A549 (cell line): ENCODE measurements around the gene XCR1. TPM values are rescaled to one million over a fixed set of nuclear protein-coding genes. Genes with fewer than 3 reads are reported as not detected.
"Not testable (repeated sequence)": the region's sequence is repeated elsewhere in the genome, so short reads cannot be mapped to it uniquely, and the experiment has no call there.

ENCODE experiments used
- ATAC-seq, 2 experiments: fragments of 200-7000 bp in 1 of 2; fragments of >200 bp in 1 of 2; cut with Nextera tagmentation in 1 of 2; cut with Tn5 transposase in 1 of 2; 3 replicates each; pipeline versions ENCODE4 v1.8.0 to v1.9.1; 2018 to 2020; ENCODE audit warnings: mild to moderate bottlenecking in 1 of 2, moderate library complexity in 1 of 2
- CTCF ChIA-PET: fragments of 300-600 bp; sonication (Branson Sonifier 250); formaldehyde crosslinking; extraction: SDS; loops from one replicate; lab custom pipeline; 2021; ENCODE audit warnings: antibody characterized with exemption, inconsistent platforms; lab: Yijun Ruan, JAX
- POLR2A ChIA-PET: fragments of 350-600 bp; formaldehyde crosslinking; extraction: SDS; loops from one replicate; lab custom pipeline; 2021; ENCODE audit warnings: antibody characterized with exemption, inconsistent platforms; lab: Yijun Ruan, JAX
- DNase-seq, 2 experiments: peaks; one replicate each; pipeline versions ENCODE4 v3.0.0 to v3.0.0-alpha.2; 2011 to 2016; ENCODE audit warnings: low read depth in 1 of 2, low spot score in 1 of 2
- FAIRE-seq: peaks from 2 replicates; lab custom pipeline; 2011; peaks lifted over from hg19 to GRCh38; lab: Jason Lieb, UNC
- H3K27ac ChIP-seq, 2 experiments: fragments of >200 bp; sonication (Bioruptor Twin); formaldehyde crosslinking; 3 replicates each; pipeline ENCODE4 v1.5.1; 2016 to 2017
- H3K4me1 ChIP-seq: fragments of >200 bp; sonication (Bioruptor Twin); formaldehyde crosslinking; 3 replicates; pipeline ENCODE4 v1.6.1; 2016
- H3K4me2 ChIP-seq: fragments of >200 bp; sonication (Bioruptor Twin); formaldehyde crosslinking; 3 replicates; pipeline ENCODE4 v1.6.1; 2016
- H3K4me3 ChIP-seq: fragments of >200 bp; sonication (Bioruptor Twin); formaldehyde crosslinking; 3 replicates; pipeline ENCODE4 v1.5.1; 2016
- H3K9me3 ChIP-seq: fragments of >200 bp; sonication (Bioruptor Twin); formaldehyde crosslinking; 3 replicates; pipeline ENCODE4 v1.6.1; 2016
- BHLHE40 ChIP-seq: IDR thresholded peaks from 2 replicates; pipeline ENCODE4 v1.6.1; 2012; ENCODE audit warnings: low read depth, low read length, inconsistent platforms
- CEBPB ChIP-seq, 2 experiments: fragments of >200 bp in 1 of 2; sonication (Bioruptor Twin) in 1 of 2; formaldehyde crosslinking in 1 of 2; IDR thresholded peaks; 2 replicates each; pipeline ENCODE4 v1.6.1; 2012 to 2016
- CHD4 ChIP-seq: fragments of 200-600 bp; sonication (generic); IDR thresholded peaks from 2 replicates; pipeline ENCODE4 v1.6.1; 2016; ENCODE audit warnings: antibody characterized with exemption, mild to moderate bottlenecking, borderline replicate concordance
- EHF ChIP-seq: fragments of 250-450 bp; sonication (Bioruptor Pico); IDR thresholded peaks from 2 replicates; pipeline ENCODE4 v1.5.0; 2020; ENCODE audit warnings: mild to moderate bottlenecking
- HDAC2 ChIP-seq: fragments of 200-600 bp; sonication (generic); IDR thresholded peaks from 2 replicates; pipeline ENCODE4 v1.6.1; 2016
- HEYL ChIP-seq: fragments of 250-450 bp; sonication (Bioruptor Pico); IDR thresholded peaks from 2 replicates; pipeline ENCODE4 v1.8.0; 2021; ENCODE audit warnings: mild to moderate bottlenecking, moderate library complexity
- HOXB13 ChIP-seq: fragments of 250-450 bp; sonication (Bioruptor Pico); IDR thresholded peaks from 2 replicates; pipeline ENCODE4 v1.5.0; 2020; ENCODE audit warnings: low read depth, mild to moderate bottlenecking, moderate library complexity
- HOXB5 ChIP-seq: fragments of 250-450 bp; sonication (Bioruptor Pico); IDR thresholded peaks from 2 replicates; pipeline ENCODE4 v1.5.0; 2020; ENCODE audit warnings: mild to moderate bottlenecking, moderate library complexity
- KDM5A ChIP-seq: fragments of 200-600 bp; sonication (generic); IDR thresholded peaks from 2 replicates; pipeline ENCODE4 v1.6.1; 2016; ENCODE audit warnings: antibody characterized with exemption, mild to moderate bottlenecking
- MAFK ChIP-seq: fragments of 450-650 bp; IDR thresholded peaks from 2 replicates; pipeline ENCODE4 v1.6.1; 2014; ENCODE audit not compliant: partially characterized antibody
- NFE2L2 ChIP-seq: fragments of 150-350 bp; conservative IDR thresholded peaks from 2 replicates; pipeline ENCODE4 v1.6.1; 2014; ENCODE audit warnings: low read length
- RCOR1 ChIP-seq: fragments of 150-350 bp; IDR thresholded peaks from 2 replicates; pipeline ENCODE4 v1.6.1; 2014; ENCODE audit warnings: antibody characterized with exemption, low read length, low read depth
- RNF2 ChIP-seq: fragments of 200-600 bp; sonication (generic); IDR thresholded peaks from 2 replicates; pipeline ENCODE4 v1.6.1; 2016; ENCODE audit warnings: low read depth, mild to moderate bottlenecking, antibody characterized with exemption, moderate library complexity, borderline replicate concordance
- SMC3 ChIP-seq: fragments of >200 bp; sonication (Bioruptor Twin); formaldehyde crosslinking; IDR thresholded peaks from 3 replicates; pipeline ENCODE4 v1.6.1; 2018; ENCODE audit warnings: inconsistent platforms
- TP53 ChIP-seq: fragments of 250-450 bp; sonication (Bioruptor Pico); IDR thresholded peaks from 2 replicates; pipeline ENCODE4 v1.5.0; 2021; ENCODE audit warnings: mild to moderate bottlenecking, moderate library complexity
- ZSCAN20 ChIP-seq: fragments of 250-450 bp; sonication (Bioruptor Pico); IDR thresholded peaks from 2 replicates; pipeline ENCODE4 v1.8.0; 2022; ENCODE audit warnings: mild to moderate bottlenecking, moderate library complexity
- WGBS: methylation state at CpG from one replicate; pipeline ENCODE4 v1.1.6; 2017; ENCODE audit errors: missing lambda C conversion rate; 5-methylcytosine and 5-hydroxymethylcytosine counted together
- polyA plus RNA-seq, 4 experiments: library from polyadenylated mRNA; depleted of rRNA in 3 of 4; stranded (reverse); fragments of >200 nt; fragmentation: RNase III in 1 of 4; extraction: RNeasy Plus Mini Kit Qiagen cat#74134 plus additional on column Dnase treatment in 1 of 4; gene quantifications; 2 replicates in 3 of 4; 3 replicates in 1 of 4; pipeline ENCODE4 v1.2.3, GENCODE V29; 2011 to 2017
- TF ChIP-seq, protein P1 (sequence below): fragments of 150-350 bp; IDR thresholded peaks from 2 replicates; pipeline ENCODE4 v1.6.1; 2014; ENCODE audit warnings: low read depth, mild to moderate bottlenecking, low read length
- TF ChIP-seq, protein P2 (sequence below): fragments of >200 bp; sonication (Bioruptor Twin); formaldehyde crosslinking; IDR thresholded peaks from 3 replicates; pipeline ENCODE4 v1.6.1; 2016
- TF ChIP-seq, protein P3 (sequence below): fragments of 450-650 bp; IDR thresholded peaks from 2 replicates; pipeline ENCODE4 v1.6.1; 2014; ENCODE audit warnings: antibody characterized with exemption
- TF ChIP-seq, protein P4 (sequence below): fragments of 250-450 bp; sonication (Bioruptor Pico); IDR thresholded peaks from 2 replicates; pipeline ENCODE4 v1.5.0; 2020; ENCODE audit warnings: low read depth, mild to moderate bottlenecking, moderate library complexity

XCR1 gene
- polyA plus RNA-seq, 2 of the 4 experiments (the other 2 are of a cell fraction) = not detected

DNA sequence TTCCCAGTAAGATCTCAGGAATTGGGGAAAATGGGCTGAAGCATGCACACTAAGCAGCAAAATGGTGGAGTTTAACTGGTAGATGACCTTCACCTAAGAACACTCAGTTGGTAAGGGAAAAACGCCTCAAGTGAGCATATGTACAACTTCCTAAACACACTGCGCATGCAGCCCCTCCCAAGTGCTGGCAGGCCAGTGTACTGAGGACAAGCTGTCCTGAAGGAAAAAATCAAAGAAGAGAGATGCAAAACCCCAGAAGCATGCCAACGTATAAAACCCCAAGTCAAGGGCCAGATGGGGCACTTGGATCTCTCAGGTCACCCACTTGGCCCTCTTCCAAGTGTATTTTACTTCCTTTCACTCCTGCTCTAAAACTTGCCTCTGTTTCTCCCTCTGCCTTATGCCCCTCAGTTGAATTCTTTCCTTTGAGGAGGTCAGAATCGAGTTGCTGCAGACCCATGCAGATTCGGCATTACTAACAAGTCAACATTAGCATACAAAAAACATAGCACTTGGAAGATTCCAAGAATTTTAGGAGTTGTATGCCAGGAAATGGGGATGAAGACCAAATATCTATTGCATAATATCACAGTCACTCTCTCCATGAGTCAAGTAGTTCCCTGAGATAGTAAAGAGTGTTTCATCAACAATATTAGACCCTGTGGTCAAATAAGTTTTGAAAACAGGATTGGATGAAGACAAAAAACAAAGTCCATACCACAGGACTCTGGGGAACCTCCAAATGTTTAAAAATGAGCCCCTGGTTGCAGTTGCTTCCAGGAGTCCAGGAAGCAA lies 20.8 kb downstream of the XCR1 start:
- FAIRE-seq = no peak
- Histone ChIP-seq H3K4me1 (0 out of 3 replicates have a peak, but pooled peaks cover 3% of the 10 kb centered on the region), H3K9me3 (no peaks in the 10 kb centered on the region), H3K4me3 (no peak overlapping the region), H3K27ac (no peak overlapping the region), H3K4me2 (no peak overlapping the region)
- TF ChIP-seq, protein P1, sequence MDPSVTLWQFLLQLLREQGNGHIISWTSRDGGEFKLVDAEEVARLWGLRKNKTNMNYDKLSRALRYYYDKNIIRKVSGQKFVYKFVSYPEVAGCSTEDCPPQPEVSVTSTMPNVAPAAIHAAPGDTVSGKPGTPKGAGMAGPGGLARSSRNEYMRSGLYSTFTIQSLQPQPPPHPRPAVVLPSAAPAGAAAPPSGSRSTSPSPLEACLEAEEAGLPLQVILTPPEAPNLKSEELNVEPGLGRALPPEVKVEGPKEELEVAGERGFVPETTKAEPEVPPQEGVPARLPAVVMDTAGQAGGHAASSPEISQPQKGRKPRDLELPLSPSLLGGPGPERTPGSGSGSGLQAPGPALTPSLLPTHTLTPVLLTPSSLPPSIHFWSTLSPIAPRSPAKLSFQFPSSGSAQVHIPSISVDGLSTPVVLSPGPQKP = no peak
- TF ChIP-seq, protein P2, sequence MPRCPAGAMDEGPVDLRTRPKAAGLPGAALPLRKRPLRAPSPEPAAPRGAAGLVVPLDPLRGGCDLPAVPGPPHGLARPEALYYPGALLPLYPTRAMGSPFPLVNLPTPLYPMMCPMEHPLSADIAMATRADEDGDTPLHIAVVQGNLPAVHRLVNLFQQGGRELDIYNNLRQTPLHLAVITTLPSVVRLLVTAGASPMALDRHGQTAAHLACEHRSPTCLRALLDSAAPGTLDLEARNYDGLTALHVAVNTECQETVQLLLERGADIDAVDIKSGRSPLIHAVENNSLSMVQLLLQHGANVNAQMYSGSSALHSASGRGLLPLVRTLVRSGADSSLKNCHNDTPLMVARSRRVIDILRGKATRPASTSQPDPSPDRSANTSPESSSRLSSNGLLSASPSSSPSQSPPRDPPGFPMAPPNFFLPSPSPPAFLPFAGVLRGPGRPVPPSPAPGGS = no peak
- CTCF ChIA-PET = interaction anchor here (0.9 to 1.0 kb wide), 2 partner anchors 68 to 73 kb away, joined by 3 read pairs; no protein-coding TSS in a partner anchor
- POLR2A ChIA-PET = no interaction called here
- DNase-seq = no peak
- 36% methylated on average over 5 of the region's 5 CpGs for WGBS
- ATAC-seq = no peak

DNA sequence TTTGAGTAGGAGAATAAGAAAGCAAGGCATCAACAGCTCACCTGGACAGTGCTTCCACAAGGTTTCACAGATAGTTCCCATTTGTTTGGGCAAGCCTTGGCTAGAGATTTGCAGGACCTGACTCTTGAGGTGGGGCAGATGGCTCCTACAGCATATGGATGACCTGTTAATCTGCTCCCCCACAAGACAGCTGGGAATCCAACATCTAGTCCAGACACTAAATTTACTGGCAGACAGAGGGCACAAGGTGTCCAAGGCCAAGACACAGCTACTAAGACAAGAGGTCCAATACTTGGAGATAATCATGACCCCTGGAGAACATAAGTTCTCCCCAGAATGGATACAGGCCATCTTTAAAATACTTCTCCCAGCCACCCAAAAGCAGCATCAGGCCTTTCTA lies 23.6 kb downstream of the XCR1 start:
- POLR2A ChIA-PET, ATAC-seq, DNase-seq, H3K4me1 ChIP-seq, H3K4me3 ChIP-seq, FAIRE-seq, CTCF ChIA-PET, H3K27ac ChIP-seq, H3K9me3 ChIP-seq, H3K4me2 ChIP-seq: not testable (repeated sequence)

DNA sequence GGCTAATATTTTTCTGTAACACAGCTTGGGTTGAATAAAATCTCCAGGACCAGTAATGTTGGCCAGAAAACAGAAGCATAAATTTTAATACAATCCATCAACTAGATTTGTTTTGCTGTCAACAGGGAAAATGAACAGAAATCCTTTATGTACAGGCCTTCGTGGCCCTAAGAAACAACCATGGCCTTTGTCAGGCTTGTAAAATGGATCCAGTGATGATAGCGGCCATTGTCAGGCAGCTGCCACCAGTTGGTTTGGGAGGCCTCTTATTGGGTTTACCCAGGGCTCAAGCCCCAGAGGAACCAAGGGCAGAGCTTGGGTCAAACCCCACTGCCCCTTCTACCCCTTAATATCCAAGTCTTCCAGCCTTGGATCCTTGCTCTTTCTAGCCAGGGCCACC lies 26.1 kb downstream of the XCR1 start:
- ChIA-PET CTCF (no interaction called here), POLR2A (no interaction called here)
- DNase-seq (no peak), FAIRE-seq (no peak), ATAC-seq (no peak)
- Histone ChIP-seq H3K9me3 (no peaks in the 10 kb centered on the region), H3K27ac (no peak overlapping the region), H3K4me2 (no peak overlapping the region), H3K4me1 (0 out of 3 replicates have a peak, but pooled peaks cover 1% of the 10 kb centered on the region), H3K4me3 (no peak overlapping the region)
- TF ChIP-seq, protein P3, sequence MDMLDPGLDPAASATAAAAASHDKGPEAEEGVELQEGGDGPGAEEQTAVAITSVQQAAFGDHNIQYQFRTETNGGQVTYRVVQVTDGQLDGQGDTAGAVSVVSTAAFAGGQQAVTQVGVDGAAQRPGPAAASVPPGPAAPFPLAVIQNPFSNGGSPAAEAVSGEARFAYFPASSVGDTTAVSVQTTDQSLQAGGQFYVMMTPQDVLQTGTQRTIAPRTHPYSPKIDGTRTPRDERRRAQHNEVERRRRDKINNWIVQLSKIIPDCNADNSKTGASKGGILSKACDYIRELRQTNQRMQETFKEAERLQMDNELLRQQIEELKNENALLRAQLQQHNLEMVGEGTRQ = no peak
- TF ChIP-seq, protein P1 = no peak
- TF ChIP-seq RCOR1 = no peak
- no peak for TF ChIP-seq HOXB13 (CRISPR knock-in tag)
- TF ChIP-seq EHF = no peak
- TF ChIP-seq HDAC2 = no peak
- no peak for TF ChIP-seq CHD4
- TF ChIP-seq HEYL (CRISPR knock-in tag) = no peak
- no peak for TF ChIP-seq BHLHE40
- no peak for TF ChIP-seq CEBPB (IDR thresholded peaks at IDR 0.05)
- TF ChIP-seq MAFK = no peak
- TF ChIP-seq, protein P2 = no peak
- TF ChIP-seq KDM5A = no peak
- no peak for TF ChIP-seq SMC3
- TF ChIP-seq ZSCAN20 (CRISPR knock-in tag) = no peak
- TF ChIP-seq HOXB5 (CRISPR knock-in tag) = no peak
- TF ChIP-seq, protein P4, sequence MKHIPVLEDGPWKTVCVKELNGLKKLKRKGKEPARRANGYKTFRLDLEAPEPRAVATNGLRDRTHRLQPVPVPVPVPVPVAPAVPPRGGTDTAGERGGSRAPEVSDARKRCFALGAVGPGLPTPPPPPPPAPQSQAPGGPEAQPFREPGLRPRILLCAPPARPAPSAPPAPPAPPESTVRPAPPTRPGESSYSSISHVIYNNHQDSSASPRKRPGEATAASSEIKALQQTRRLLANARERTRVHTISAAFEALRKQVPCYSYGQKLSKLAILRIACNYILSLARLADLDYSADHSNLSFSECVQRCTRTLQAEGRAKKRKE (CRISPR knock-in tag) = no peak
- TF ChIP-seq TP53 (CRISPR knock-in tag) = no peak
- TF ChIP-seq NFE2L2 = no peak
- no peak for TF ChIP-seq RNF2
- WGBS = 45% methylated on average over 2 of the region's 2 CpGs
